Nephron (organoid): ENCODE results near the gene PELI3.
A peak's percentile ranks its signal among the peaks of the same experiment; 100 is the strongest.

Experiments used
- H3K27ac Mint-ChIP-seq, 3 experiments: 2 replicates each; pipeline ENCODE4 v1.8.0; 2020; ENCODE audit warnings: mixed read lengths in 3 of 3, mild to moderate bottlenecking in 2 of 3, moderate library complexity in 1 of 3
- H3K27me3 Mint-ChIP-seq: 2 replicates; pipeline ENCODE4 v1.8.0; 2021; ENCODE audit warnings: low read depth, mild to moderate bottlenecking, moderate library complexity, mixed read lengths
- H3K36me3 Mint-ChIP-seq: 2 replicates; pipeline ENCODE4 v1.8.0; 2020; ENCODE audit warnings: low read depth, mixed read lengths
- H3K4me1 Mint-ChIP-seq: 2 replicates; pipeline ENCODE4 v1.8.0; 2020; ENCODE audit warnings: mixed read lengths
- H3K4me3 Mint-ChIP-seq, 3 experiments: 2 replicates each; pipeline ENCODE4 v1.8.0; 2020; ENCODE audit warnings: mild to moderate bottlenecking in 3 of 3, mixed read lengths in 3 of 3, moderate library complexity in 2 of 3
- H3K9me3 Mint-ChIP-seq: 2 replicates; pipeline ENCODE4 v1.8.0; 2020; ENCODE audit warnings: mixed read lengths
- CTCF ChIP-seq, 3 experiments: fragments of 200-600 bp; sonication (generic); IDR thresholded peaks; one replicate each; pipeline ENCODE4 v1.5.0; 2021; ENCODE audit warnings: antibody characterized with exemption in 3 of 3; ENCODE audit not compliant: unreplicated experiment in 3 of 3

PELI3 gene

GRCh38 chr11:66447012-66447411 lies 19.7 kb upstream of the PELI3 start:
- Mint-ChIP-seq H3K27ac (no peak overlapping the region), H3K27me3 (peaks cover 18% of the 10 kb centered on the region), H3K9me3 (no peaks in the 10 kb centered on the region), H3K36me3 (no peaks in the 10 kb centered on the region), H3K4me3 (no peak overlapping the region), H3K4me1 (no peaks in the 10 kb centered on the region)
- no peak for TF ChIP-seq CTCF (IDR thresholded peaks at IDR 0.05; ENCODE audit: unreplicated experiment in 3 of 3)

DNA sequence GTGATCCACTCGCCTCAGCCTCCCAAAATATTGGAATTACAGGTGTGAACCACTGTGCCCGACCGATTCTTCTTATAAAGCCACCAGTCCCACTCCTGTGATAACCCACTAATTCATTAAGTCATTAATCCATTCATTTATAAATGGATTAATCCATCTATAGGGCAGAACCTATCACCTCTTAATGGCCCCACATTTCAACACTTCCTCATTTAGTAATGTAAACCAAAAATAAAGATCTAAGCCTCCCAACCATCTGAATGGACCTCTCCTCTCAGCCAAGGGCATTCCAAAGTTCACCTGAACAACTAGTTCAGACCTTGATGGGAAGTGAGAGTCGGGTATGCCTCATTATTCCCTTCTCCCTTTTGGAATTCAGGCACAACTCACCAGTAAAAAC lies 18.2 kb upstream of the PELI3 start:
- Mint-ChIP-seq H3K36me3 (no peaks in the 10 kb centered on the region), H3K4me1 (no peaks in the 10 kb centered on the region), H3K4me3 (no peak overlapping the region), H3K9me3 (no peaks in the 10 kb centered on the region), H3K27ac (no peak overlapping the region), H3K27me3 (peaks cover 14% of the 10 kb centered on the region)
- TF ChIP-seq CTCF (IDR thresholded peaks at IDR 0.05; ENCODE audit: unreplicated experiment in 3 of 3), result no peak

DNA sequence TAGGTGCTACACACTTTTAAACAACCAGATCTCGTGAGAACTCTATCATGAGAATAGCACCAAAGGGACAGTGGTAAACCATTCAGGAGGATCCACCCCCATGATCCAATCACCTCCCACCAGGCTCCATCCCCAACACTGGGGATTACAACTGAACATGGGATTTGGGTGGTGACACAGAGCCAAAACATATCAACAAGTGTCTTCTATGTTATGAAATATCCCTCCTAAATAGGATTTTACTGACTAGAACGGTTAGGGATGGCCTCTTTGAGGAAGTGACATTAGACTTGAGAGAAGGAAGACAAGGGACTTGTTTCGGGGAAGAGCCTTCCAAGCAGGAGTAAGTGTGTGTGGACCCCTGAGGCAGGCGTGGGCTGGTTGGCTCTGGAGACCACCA lies 16.1 kb upstream of the PELI3 start:
- Mint-ChIP-seq H3K9me3 (no peaks in the 10 kb centered on the region), H3K4me3 (no peak overlapping the region), H3K36me3 (no peaks in the 10 kb centered on the region), H3K27me3 (peaks cover 18% of the 10 kb centered on the region), H3K4me1 (peaks cover 18% of the 10 kb centered on the region), H3K27ac (no peak overlapping the region)
- no peak for TF ChIP-seq CTCF (IDR thresholded peaks at IDR 0.05; ENCODE audit: unreplicated experiment in 3 of 3)

DNA sequence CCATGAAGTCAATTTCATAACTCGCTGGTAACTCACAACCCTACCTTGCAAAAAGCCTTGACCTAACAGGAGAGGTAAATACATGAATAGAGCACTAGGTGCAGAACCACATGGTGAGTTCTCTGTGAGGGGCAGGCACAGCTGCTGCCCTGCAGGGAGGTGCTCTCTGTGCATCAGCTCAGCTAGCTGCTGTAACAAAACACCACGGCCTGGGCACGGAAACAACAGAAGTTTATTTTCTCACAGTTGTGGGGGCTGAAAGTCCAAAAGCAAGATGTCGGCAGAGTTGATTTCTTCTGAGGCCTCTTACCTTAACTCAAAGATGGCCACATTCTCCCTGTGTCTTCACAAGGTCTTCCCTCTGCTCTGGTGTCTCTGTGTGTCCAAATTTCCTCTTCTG lies 15.0 kb upstream of the PELI3 start:
- Mint-ChIP-seq H3K9me3 (no peaks in the 10 kb centered on the region), H3K27me3 (peaks cover 18% of the 10 kb centered on the region), H3K4me1 (peaks cover 18% of the 10 kb centered on the region), H3K27ac (no peak overlapping the region), H3K4me3 (no peak overlapping the region), H3K36me3 (no peaks in the 10 kb centered on the region)
- no peak for TF ChIP-seq CTCF (IDR thresholded peaks at IDR 0.05; ENCODE audit: unreplicated experiment in 3 of 3)

DNA sequence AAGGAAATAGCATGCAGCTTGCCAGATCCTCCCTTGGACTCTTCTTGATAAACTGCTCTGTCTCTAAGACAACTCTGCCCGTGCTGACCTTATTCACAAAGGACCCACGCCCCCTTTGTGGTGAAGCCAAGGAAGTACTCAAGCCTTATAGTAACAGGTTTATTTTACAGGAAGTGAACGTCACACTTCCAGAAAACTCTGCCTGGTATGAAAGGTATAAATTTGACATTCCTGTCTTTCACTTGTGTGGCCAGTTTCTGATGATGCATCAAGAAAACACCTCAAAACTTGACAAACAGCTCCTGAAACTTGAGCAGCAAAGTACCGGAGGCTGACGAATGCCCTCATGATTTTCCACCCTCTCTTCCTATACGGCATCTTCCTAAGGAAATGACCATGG lies 12.5 kb upstream of the PELI3 start:
- Mint-ChIP-seq H3K27me3 (peaks cover 17% of the 10 kb centered on the region), H3K27ac (peak overlapping the region in 2 of 3 experiments; percentile 0 to 68), H3K36me3 (no peaks in the 10 kb centered on the region), H3K4me3 (no peak overlapping the region), H3K9me3 (no peaks in the 10 kb centered on the region), H3K4me1 (peaks cover 18% of the 10 kb centered on the region)
- no peak for TF ChIP-seq CTCF (IDR thresholded peaks at IDR 0.05; ENCODE audit: unreplicated experiment in 3 of 3)

DNA sequence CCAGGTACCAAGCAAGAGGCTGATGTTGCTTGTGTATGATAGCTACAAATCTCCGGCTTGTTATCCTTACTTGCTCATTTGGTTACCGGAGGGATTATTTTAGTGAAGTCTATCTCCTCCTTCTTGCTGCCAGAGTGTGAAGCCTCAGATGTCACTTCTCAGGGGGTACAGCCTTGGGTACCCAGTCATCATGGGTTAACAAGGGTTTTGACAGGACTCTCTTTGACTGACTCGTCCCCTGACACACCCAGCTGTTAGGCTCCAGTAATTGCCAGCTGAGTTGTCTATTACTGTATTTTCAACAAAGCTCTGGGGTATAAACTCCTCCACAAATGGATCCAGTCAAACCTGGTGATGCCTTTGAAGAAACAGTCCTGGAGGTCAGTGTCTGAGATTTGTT lies 11.9 kb upstream of the PELI3 start:
- TF ChIP-seq CTCF (IDR thresholded peaks at IDR 0.05; ENCODE audit: unreplicated experiment in 3 of 3), result no peak
- H3K27ac Mint-ChIP-seq, result no peak overlapping the region
- H3K36me3 Mint-ChIP-seq, result no peaks in the 10 kb centered on the region
- peaks cover 18% of the 10 kb centered on the region for H3K4me1 Mint-ChIP-seq
- H3K9me3 Mint-ChIP-seq, result no peaks in the 10 kb centered on the region
- peaks cover 12% of the 10 kb centered on the region for H3K27me3 Mint-ChIP-seq
- no peak overlapping the region for H3K4me3 Mint-ChIP-seq
